ENCODE measurements around the gene PLEKHA5.

Gene PLEKHA5

GRCh38 chr12:19158923-19159322, 29.4 kb downstream of the PLEKHA5 start:
- DNase-seq (ENCODE audit: low spot score) = no peak
- TF ChIP-seq CTCF (IDR thresholded peaks at IDR 0.05; ENCODE audit: borderline replicate concordance, control extremely low read depth, extremely low read depth, insufficient read depth, missing control alignments) = no peak
- in situ Hi-C loops (cut with MboI; ENCODE audit: low sequenced_read_pairs, unreplicated experiment) = no loop called here

- TF ChIP-seq CTCF (IDR thresholded peaks at IDR 0.05; ENCODE audit: borderline replicate concordance, control extremely low read depth, extremely low read depth, insufficient read depth, missing control alignments) = no peak
- in situ Hi-C loops (cut with MboI; ENCODE audit: low sequenced_read_pairs, unreplicated experiment) = no loop called here
- DNase-seq (ENCODE audit: low spot score) = no peak
Observed at GRCh38 chr12:19161216-19161615, 31.7 kb downstream of the PLEKHA5 start.

DNA sequence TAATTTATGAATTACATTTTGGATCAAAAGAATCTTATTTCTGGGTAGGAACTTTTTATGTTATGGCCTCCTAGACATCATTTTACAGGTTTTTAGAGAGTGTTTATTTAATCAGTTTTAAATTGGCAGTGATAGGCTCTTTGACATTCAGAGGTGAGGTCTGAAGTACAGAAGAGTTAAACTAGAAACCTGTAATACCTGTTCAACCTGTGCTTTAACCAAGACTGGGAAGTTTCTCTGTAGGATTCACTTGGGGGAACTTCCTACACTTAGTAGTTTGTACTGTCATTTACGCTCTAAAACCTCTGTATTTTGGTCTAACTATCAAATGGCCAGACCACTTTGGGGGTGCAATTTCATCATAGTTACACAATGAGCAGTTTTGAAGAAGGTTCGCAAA, 35.9 kb downstream of the PLEKHA5 start:
- DNase-seq (ENCODE audit: low spot score) = no peak
- in situ Hi-C loops (cut with MboI; ENCODE audit: low sequenced_read_pairs, unreplicated experiment) = no loop called here
- no peak for TF ChIP-seq CTCF (IDR thresholded peaks at IDR 0.05; ENCODE audit: borderline replicate concordance, control extremely low read depth, extremely low read depth, insufficient read depth, missing control alignments)

DNA sequence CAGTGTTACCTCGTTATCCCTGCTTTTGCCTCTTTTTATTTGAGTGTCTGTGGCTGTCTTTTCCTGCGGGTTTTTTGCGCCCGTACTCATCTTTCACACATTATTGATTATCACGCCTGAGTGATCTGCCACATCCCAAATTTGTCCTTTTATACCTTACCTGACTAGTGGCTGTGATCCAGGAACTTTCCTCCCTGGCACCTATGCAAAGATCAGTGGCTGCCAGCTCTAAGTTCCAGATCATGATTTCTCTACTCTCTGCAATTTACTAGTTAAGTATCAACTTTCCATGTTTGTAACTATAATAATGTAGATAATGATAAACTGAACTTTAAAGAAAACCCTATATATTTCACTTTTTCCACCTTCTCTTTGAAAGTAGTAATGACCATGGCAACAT, 36.9 kb downstream of the PLEKHA5 start:
- in situ Hi-C loops (cut with MboI; ENCODE audit: low sequenced_read_pairs, unreplicated experiment) = no loop called here
- DNase-seq (ENCODE audit: low spot score) = no peak
- TF ChIP-seq CTCF (IDR thresholded peaks at IDR 0.05; ENCODE audit: borderline replicate concordance, control extremely low read depth, extremely low read depth, insufficient read depth, missing control alignments) = no peak

- DNase-seq (ENCODE audit: low spot score) = no peak
- TF ChIP-seq CTCF (IDR thresholded peaks at IDR 0.05; ENCODE audit: borderline replicate concordance, control extremely low read depth, extremely low read depth, insufficient read depth, missing control alignments) = no peak
Observed at GRCh38 chr12:19166956-19167355, 37.4 kb downstream of the PLEKHA5 start.

GRCh38 chr12:19167708-19168107, 38.2 kb downstream of the PLEKHA5 start:
- no peak for DNase-seq (ENCODE audit: low spot score)
- no peak for TF ChIP-seq CTCF (IDR thresholded peaks at IDR 0.05; ENCODE audit: borderline replicate concordance, control extremely low read depth, extremely low read depth, insufficient read depth, missing control alignments)
- in situ Hi-C loops (cut with MboI; ENCODE audit: low sequenced_read_pairs, unreplicated experiment) = no loop called here

More at GRCh38 chr12:19166956-19167355, 37.4 kb downstream of the PLEKHA5 start:
- in situ Hi-C loops (cut with MboI; ENCODE audit: low sequenced_read_pairs, unreplicated experiment) = no loop called here

- no peak for TF ChIP-seq CTCF (IDR thresholded peaks at IDR 0.05; ENCODE audit: borderline replicate concordance, control extremely low read depth, extremely low read depth, insufficient read depth, missing control alignments)
- no peak for DNase-seq (ENCODE audit: low spot score)
- in situ Hi-C loops (cut with MboI; ENCODE audit: low sequenced_read_pairs, unreplicated experiment) = no loop called here
Observed at GRCh38 chr12:19168644-19169043, 39.1 kb downstream of the PLEKHA5 start.
